Glutamatergic neuron (in vitro differentiated cells): ENCODE measurements around the gene NANP. TPM values are rescaled to one million over a fixed set of nuclear protein-coding genes. Genes with fewer than 3 reads are reported as not detected.
"Not testable (repeated sequence)": the region's sequence is repeated elsewhere in the genome, so short reads cannot be mapped to it uniquely, and the experiment has no call there.

ENCODE experiments used
- DNase-seq: peaks from one replicate; pipeline ENCODE4 v3.0.0; 2022
- H3K27ac Mint-ChIP-seq: one replicate; pipeline ENCODE4 v1.8.0; 2020; ENCODE audit warnings: mild to moderate bottlenecking, mixed read lengths, inconsistent platforms; ENCODE audit not compliant: unreplicated experiment
- H3K27me3 Mint-ChIP-seq: one replicate; pipeline ENCODE4 v1.8.0; 2020; ENCODE audit warnings: mild to moderate bottlenecking, moderate library complexity, mixed read lengths, inconsistent platforms; ENCODE audit not compliant: unreplicated experiment
- H3K36me3 Mint-ChIP-seq: one replicate; pipeline ENCODE4 v1.8.0; 2020; ENCODE audit warnings: mild to moderate bottlenecking, mixed read lengths, inconsistent platforms; ENCODE audit not compliant: unreplicated experiment
- H3K4me1 Mint-ChIP-seq: one replicate; pipeline ENCODE4 v1.8.0; 2020; ENCODE audit warnings: mild to moderate bottlenecking, low read depth, mixed read lengths, inconsistent platforms; ENCODE audit not compliant: unreplicated experiment
- H3K4me3 Mint-ChIP-seq: one replicate; pipeline ENCODE4 v1.8.0; 2020; ENCODE audit warnings: mild to moderate bottlenecking, mixed read lengths, inconsistent platforms; ENCODE audit not compliant: unreplicated experiment
- H3K9me3 Mint-ChIP-seq: one replicate; pipeline ENCODE4 v1.8.0; 2020; ENCODE audit warnings: mild to moderate bottlenecking, moderate library complexity, mixed read lengths, inconsistent platforms; ENCODE audit not compliant: unreplicated experiment
- total RNA-seq: library from RNA; stranded (reverse); fragmentation: NEBNext Ultra II Directional; extraction: Animal tissue kit (Norgen Biotek cat#: 25700); gene quantifications from one replicate; pipeline ENCODE4 v1.2.1, GENCODE V29; 2021; ENCODE audit not compliant: unreplicated experiment
- TF ChIP-seq, protein P1 (sequence below): fragments of 200-600 bp; sonication (generic); IDR thresholded peaks from one replicate; pipeline ENCODE4 v1.5.0; 2021; ENCODE audit not compliant: partially characterized antibody, unreplicated experiment

The NANP gene
- total RNA-seq, 1 donor from 2014 or later, result 1.4 TPM

DNA sequence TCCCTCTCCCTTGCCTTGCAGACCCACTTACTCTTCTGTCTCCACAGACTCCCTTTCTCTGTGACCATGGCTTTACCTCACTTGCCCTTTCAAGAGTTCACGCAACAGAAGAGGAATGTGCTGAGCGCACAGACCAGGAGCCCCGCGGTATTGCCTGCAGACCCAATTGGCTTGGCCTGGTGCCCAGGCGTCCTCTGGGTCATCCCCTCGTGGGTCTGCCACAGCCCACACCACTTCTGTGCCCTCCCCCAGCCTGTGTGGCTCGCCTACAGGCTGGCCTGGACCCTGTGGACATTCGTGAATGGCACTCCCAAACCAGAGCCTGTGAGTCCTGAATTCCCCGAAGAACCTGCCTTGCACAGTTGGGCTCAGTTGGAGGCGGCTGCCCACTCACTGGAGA, 23.2 kb downstream of the NANP start:
- no peaks in the 10 kb centered on the region for H3K4me1 Mint-ChIP-seq
- no peak overlapping the region for H3K4me3 Mint-ChIP-seq
- H3K9me3 Mint-ChIP-seq, result peaks cover 10% of the 10 kb centered on the region
- TF ChIP-seq, protein P1, sequence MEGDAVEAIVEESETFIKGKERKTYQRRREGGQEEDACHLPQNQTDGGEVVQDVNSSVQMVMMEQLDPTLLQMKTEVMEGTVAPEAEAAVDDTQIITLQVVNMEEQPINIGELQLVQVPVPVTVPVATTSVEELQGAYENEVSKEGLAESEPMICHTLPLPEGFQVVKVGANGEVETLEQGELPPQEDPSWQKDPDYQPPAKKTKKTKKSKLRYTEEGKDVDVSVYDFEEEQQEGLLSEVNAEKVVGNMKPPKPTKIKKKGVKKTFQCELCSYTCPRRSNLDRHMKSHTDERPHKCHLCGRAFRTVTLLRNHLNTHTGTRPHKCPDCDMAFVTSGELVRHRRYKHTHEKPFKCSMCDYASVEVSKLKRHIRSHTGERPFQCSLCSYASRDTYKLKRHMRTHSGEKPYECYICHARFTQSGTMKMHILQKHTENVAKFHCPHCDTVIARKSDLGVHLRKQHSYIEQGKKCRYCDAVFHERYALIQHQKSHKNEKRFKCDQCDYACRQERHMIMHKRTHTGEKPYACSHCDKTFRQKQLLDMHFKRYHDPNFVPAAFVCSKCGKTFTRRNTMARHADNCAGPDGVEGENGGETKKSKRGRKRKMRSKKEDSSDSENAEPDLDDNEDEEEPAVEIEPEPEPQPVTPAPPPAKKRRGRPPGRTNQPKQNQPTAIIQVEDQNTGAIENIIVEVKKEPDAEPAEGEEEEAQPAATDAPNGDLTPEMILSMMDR, result no peak
- no peak overlapping the region for H3K27ac Mint-ChIP-seq
- peaks cover 15% of the 10 kb centered on the region for H3K27me3 Mint-ChIP-seq
- no peak for DNase-seq
- H3K36me3 Mint-ChIP-seq, result peaks cover 7% of the 10 kb centered on the region

DNA sequence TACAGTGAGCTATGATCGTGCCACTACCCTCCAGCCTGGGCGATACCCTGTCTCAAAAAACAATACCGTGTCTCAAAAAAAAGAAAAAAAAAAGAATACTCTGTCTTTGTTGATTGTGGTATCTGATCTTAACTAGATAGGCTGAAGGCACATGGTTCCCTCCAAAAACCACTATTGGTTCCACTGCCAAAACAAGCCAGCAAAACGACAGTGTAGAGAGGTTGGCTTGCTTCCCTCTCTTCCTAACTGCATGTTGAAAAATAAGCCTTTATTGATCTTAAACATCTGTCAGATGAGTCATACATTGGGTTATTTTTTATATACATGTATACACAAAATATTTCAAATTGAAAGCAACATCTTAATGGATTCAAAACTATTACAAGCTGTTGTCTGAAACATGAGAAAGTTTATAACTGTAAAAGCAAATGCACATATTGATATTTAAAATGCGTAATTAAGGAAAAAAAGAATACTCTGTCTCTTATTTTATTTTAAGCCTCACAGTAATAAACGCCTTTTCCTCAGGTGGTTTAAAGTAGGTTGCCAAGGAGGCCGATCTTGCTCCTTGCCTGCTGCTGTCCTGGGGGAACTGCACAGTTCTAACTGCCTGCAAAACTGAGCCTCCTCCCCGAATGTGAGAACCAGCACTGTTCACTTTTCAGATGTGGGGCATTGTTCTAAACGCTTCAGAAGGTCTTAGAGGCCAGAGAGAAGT, 31.5 kb downstream of the NANP start:
- Mint-ChIP-seq H3K4me3 (no peak overlapping the region), H3K4me1 (peaks cover 18% of the 10 kb centered on the region), H3K9me3 (no peaks in the 10 kb centered on the region), H3K27me3 (peaks cover 4% of the 10 kb centered on the region), H3K27ac (peak overlapping the region; percentile 22), H3K36me3 (no peaks in the 10 kb centered on the region)
- DNase-seq, result no peak
- TF ChIP-seq, protein P1, result no peak

DNA sequence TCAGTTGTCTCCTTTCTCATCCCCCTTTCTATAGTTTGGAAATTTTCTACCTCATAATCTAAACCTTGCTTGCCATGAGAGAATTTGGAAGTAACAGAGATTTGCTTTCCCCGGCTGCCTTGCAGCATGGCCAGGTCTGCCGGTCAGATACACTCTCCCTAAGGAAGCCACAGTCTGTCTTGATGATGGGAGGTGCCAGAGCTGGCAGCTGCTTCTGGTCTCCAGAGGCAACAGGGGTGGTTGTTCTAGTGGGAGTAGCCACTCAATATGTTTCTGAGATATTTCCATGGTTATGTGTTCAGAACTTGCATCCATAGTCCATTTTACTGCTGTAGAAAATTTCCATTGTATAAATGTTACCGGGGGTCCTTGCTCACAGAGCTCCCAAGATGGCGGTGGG, 33.0 kb downstream of the NANP start:
- not testable (repeated sequence) for DNase-seq, H3K9me3 Mint-ChIP-seq, H3K27me3 Mint-ChIP-seq, H3K36me3 Mint-ChIP-seq
- H3K4me1 Mint-ChIP-seq, result peaks cover 18% of the 10 kb centered on the region
- H3K4me3 Mint-ChIP-seq, result peak overlapping the region; percentile 42
- peak overlapping the region; percentile 78 for H3K27ac Mint-ChIP-seq

DNA sequence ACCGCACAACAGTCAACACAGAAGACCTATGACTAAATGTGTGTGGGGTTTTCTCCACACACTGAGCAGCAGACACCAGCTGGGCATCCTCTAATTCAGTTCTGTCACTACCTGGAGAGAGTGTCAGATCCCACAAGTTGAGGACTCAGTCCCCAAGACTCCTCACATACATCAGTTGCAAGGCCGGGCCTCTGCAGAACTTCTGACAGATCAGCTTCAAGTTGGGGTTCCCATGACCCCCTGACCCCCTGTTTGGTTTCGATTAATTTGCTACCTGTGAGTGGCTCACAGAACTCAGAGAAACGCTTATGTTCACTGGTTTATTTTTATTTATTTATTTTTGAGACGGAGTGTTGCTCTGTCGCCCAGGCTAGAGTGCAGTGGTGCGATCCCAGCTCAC, 35.3 kb downstream of the NANP start:
- H3K4me3 Mint-ChIP-seq, result no peak overlapping the region
- DNase-seq, result no peak
- peaks cover 4% of the 10 kb centered on the region for H3K9me3 Mint-ChIP-seq
- peaks cover 13% of the 10 kb centered on the region for H3K27me3 Mint-ChIP-seq
- no peaks in the 10 kb centered on the region for H3K36me3 Mint-ChIP-seq
- peaks cover 16% of the 10 kb centered on the region for H3K4me1 Mint-ChIP-seq
- TF ChIP-seq, protein P1, result no peak
- H3K27ac Mint-ChIP-seq, result no peak overlapping the region

DNA sequence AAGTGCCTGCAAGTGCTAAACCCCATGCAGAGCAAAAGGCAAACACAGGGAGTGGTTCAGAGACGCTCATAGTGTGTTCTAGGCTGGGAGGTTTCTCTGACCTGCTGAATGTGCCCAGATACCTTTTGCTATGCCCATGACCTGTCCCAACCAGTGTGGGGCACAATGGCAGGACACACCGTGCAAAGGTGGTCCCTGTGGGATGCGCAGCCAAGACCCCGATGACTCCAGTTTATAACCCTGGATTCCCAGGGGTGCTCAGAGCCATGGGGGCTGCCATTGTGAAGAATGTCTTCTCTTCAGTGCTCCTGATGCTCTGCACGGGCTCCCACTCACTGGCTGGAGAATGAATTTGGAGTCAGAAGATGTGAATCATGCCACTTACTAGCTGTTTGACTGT, 36.3 kb downstream of the NANP start:
- peaks cover 13% of the 10 kb centered on the region for H3K27me3 Mint-ChIP-seq
- H3K36me3 Mint-ChIP-seq, result no peaks in the 10 kb centered on the region
- H3K4me3 Mint-ChIP-seq, result no peak overlapping the region
- TF ChIP-seq, protein P1, result no peak
- H3K27ac Mint-ChIP-seq, result no peak overlapping the region
- peaks cover 22% of the 10 kb centered on the region for H3K4me1 Mint-ChIP-seq
- no peak for DNase-seq
- peaks cover 4% of the 10 kb centered on the region for H3K9me3 Mint-ChIP-seq
